OCI-LY1 (cell line): Measurements from ENCODE around the gene BACH2.
"Not testable (repeated sequence)": the region's sequence is repeated elsewhere in the genome, so short reads cannot be mapped to it uniquely, and the experiment has no call there.

Source experiments
- H2AFZ ChIP-seq: fragments of 200-600 bp; sonication (generic), shearing (Covaris generic); 2 replicates; pipeline ENCODE4 v1.6.0; 2014; ENCODE audit warnings: antibody characterized with exemption, mild to moderate bottlenecking, low read length
- H3F3A ChIP-seq: fragments of 200-600 bp; sonication (generic), shearing (Covaris generic); 2 replicates; pipeline ENCODE4 v1.6.0; 2014; ENCODE audit warnings: mild to moderate bottlenecking, antibody characterized with exemption, low read length, moderate library complexity; ENCODE audit not compliant: insufficient read depth
- H3K27ac ChIP-seq: fragments of 200-600 bp; sonication (generic); 2 replicates; pipeline ENCODE4 v1.5.1; 2014; ENCODE audit warnings: low read length, mixed run types, mild to moderate bottlenecking, low read depth; ENCODE audit not compliant: poor library complexity, severe bottlenecking
- H3K27me3 ChIP-seq: fragments of 200-600 bp; sonication (generic); 2 replicates; pipeline ENCODE4 v1.6.0; 2014; ENCODE audit warnings: antibody characterized with exemption, mild to moderate bottlenecking, low read length, moderate library complexity; ENCODE audit not compliant: insufficient read depth
- H3K36me3 ChIP-seq: fragments of 200-600 bp; sonication (generic); 2 replicates; pipeline ENCODE4 v1.6.1; 2014; ENCODE audit warnings: mild to moderate bottlenecking, antibody characterized with exemption, low read length, moderate library complexity, mixed read lengths; ENCODE audit not compliant: insufficient read depth
- H3K4me1 ChIP-seq: fragments of 200-600 bp; sonication (generic); 2 replicates; pipeline ENCODE4 v1.5.1; 2014; ENCODE audit warnings: mild to moderate bottlenecking, low read length, moderate library complexity; ENCODE audit not compliant: insufficient read depth, severe bottlenecking
- H3K4me2 ChIP-seq: fragments of 200-600 bp; sonication (generic), shearing (Covaris generic); 2 replicates; pipeline ENCODE4 v1.6.1; 2014; ENCODE audit warnings: low read length
- H3K4me3 ChIP-seq: fragments of 200-600 bp; sonication (generic); 2 replicates; pipeline ENCODE4 v1.5.1; 2014; ENCODE audit warnings: low read length, low read depth, mild to moderate bottlenecking, mixed read lengths; ENCODE audit not compliant: poor library complexity, severe bottlenecking
- H3K79me2 ChIP-seq: fragments of 200-600 bp; shearing (Covaris generic); 2 replicates; pipeline ENCODE4 v1.6.1; 2016; ENCODE audit warnings: mixed run types, low read length, mixed read lengths; ENCODE audit not compliant: insufficient read depth
- H3K9ac ChIP-seq: fragments of 200-600 bp; sonication (generic), shearing (Covaris generic); 2 replicates; pipeline ENCODE4 v1.6.1; 2014; ENCODE audit warnings: mild to moderate bottlenecking, low read length, mixed read lengths
- H3K9me2 ChIP-seq: fragments of 200-600 bp; sonication (generic), shearing (Covaris generic); 2 replicates; pipeline ENCODE4 v1.6.1; 2014; ENCODE audit warnings: low read depth, mild to moderate bottlenecking, low read length, mixed read lengths
- H3K9me3 ChIP-seq: fragments of 200-600 bp; shearing (Covaris generic); 2 replicates; pipeline ENCODE4 v1.6.1; 2014; ENCODE audit warnings: low read length, mixed read lengths
- H4K20me1 ChIP-seq: fragments of 200-600 bp; sonication (generic), shearing (Covaris generic); 2 replicates; pipeline ENCODE4 v1.6.0; 2016; ENCODE audit warnings: mild to moderate bottlenecking, low read length; ENCODE audit not compliant: insufficient read depth
- EZH2 ChIP-seq: fragments of 200-600 bp; sonication (generic), shearing (Covaris generic); IDR thresholded peaks from 2 replicates; pipeline ENCODE4 v1.8.0; 2017; ENCODE audit warnings: borderline replicate concordance, mixed run types, mild to moderate bottlenecking, antibody characterized with exemption, low read length, moderate library complexity, mixed read lengths
- TF ChIP-seq, protein P1 (sequence below): fragments of 200-600 bp; sonication (generic), shearing (Covaris generic); IDR thresholded peaks from 2 replicates; pipeline ENCODE4 v1.5.1; 2017; ENCODE audit warnings: mild to moderate bottlenecking, antibody characterized with exemption, low read length, moderate library complexity, mixed read lengths

Gene BACH2

DNA sequence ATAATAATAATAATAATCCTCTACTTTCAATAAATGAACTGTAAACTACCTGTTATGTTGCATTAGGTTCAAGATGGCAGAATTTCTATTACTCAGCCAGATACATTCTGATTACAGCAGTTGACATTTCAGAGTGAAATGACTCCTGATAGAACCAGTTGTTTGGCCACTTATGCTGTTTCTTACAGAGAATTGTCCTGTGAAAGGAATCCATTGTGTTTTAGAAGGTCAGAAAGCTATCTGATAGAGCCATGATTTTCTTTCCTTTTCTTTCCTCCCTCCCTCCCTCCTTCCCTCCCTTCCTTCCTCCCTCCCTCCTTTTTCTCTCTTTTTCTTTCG is 385.8 kb downstream of the BACH2 start:
- no peak overlapping the region for H3K4me2 ChIP-seq
- no peak overlapping the region for H2AFZ ChIP-seq
- H4K20me1 ChIP-seq: no peaks in the 10 kb centered on the region

DNA sequence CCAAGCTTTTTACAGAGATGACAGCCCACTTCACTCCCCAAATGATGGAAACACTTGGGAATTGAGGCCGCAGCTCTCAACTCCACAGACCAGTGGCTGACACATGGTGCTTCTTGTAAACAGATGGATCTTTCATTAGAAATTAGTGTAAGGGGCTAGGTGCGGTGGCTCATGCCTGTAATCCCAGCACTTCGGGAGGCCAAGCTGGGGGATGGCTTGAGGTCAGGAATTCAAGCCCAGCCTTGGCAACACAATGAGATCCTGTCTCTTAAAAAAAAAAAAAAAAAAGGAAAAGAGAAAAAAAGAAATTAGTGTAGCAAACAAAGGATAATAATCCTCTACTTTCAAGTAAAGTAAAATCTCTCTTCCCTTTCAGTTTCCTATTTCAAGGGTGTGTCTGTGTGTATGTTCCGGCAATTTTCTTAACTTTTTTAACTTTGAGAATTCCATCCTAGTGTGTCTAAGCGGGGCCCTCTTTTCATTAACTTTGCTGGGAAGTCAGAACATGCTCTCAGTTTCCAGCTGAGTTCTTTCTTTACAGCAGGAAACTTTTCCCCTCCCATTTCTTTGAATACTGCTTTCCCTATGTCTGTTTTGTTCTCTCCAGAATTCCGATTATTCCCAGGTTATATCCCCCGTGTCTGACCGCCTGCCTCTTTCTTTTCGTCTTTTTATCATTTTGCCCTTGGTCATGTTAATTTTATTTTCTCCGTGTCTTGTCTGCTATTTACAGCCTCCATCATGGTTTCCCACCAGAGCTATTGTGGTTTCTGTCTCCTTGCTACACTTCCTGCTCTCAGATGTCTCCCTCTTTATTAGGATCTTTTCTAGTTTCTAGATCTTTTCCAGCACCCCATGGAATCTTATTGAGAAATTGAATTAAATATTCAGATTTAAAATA is 386.4 kb downstream of the BACH2 start:
- H3K4me3 ChIP-seq, H4K20me1 ChIP-seq, H3K4me1 ChIP-seq, H3K79me2 ChIP-seq, H3K9ac ChIP-seq, H2AFZ ChIP-seq, H3K4me2 ChIP-seq, H3F3A ChIP-seq, H3K27me3 ChIP-seq, H3K36me3 ChIP-seq, H3K9me3 ChIP-seq, H3K9me2 ChIP-seq, H3K27ac ChIP-seq: not testable (repeated sequence)

More for the DNA sequence above, 385.8 kb downstream of the BACH2 start:
- TF ChIP-seq EZH2: no peak
- TF ChIP-seq, protein P1, sequence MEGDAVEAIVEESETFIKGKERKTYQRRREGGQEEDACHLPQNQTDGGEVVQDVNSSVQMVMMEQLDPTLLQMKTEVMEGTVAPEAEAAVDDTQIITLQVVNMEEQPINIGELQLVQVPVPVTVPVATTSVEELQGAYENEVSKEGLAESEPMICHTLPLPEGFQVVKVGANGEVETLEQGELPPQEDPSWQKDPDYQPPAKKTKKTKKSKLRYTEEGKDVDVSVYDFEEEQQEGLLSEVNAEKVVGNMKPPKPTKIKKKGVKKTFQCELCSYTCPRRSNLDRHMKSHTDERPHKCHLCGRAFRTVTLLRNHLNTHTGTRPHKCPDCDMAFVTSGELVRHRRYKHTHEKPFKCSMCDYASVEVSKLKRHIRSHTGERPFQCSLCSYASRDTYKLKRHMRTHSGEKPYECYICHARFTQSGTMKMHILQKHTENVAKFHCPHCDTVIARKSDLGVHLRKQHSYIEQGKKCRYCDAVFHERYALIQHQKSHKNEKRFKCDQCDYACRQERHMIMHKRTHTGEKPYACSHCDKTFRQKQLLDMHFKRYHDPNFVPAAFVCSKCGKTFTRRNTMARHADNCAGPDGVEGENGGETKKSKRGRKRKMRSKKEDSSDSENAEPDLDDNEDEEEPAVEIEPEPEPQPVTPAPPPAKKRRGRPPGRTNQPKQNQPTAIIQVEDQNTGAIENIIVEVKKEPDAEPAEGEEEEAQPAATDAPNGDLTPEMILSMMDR: no peak
- H3K4me1 ChIP-seq: no peaks in the 10 kb centered on the region
- H3K9ac ChIP-seq: no peak overlapping the region
- H3K27me3 ChIP-seq: no peaks in the 10 kb centered on the region
- no peak overlapping the region for H3K4me3 ChIP-seq
- no peak overlapping the region for H3K27ac ChIP-seq
- H3K36me3 ChIP-seq: no peaks in the 10 kb centered on the region; the same call in 1 of the 2 replicates
- no peaks in the 10 kb centered on the region for H3K9me2 ChIP-seq
- no peaks in the 10 kb centered on the region; the same call in 1 of the 2 replicates for H3K9me3 ChIP-seq
- no peaks in the 10 kb centered on the region for H3K79me2 ChIP-seq
- no peaks in the 10 kb centered on the region for H3F3A ChIP-seq

DNA sequence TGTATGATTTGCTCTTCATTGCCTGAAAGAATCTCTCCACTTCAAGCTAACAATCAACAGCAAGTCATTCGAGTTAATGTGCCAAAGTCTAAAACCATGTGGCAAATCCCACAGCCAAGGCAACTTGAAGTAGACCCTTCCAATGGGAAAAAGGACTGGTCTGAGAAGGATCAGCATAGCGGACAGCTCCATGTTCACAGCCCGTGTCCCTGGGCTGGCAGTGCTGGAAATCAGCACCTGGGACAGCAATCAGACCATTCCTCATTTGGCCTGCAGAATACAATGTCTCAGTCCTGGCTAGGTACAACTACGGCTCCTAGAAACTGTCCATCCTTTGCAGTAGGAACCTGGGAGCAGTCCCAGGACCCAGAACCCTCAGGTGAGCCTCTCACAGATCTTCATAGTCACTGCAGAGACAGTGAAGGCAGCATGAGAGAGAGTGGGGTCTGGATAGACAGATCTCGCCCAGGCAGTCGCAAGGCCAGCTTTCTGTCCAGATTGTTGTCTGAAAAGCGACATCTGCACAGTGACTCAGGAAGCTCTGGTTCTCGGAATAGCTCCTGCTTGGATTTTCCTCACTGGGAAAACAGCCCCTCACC is 401.3 kb downstream of the BACH2 start:
- Histone ChIP-seq H2AFZ (no peak overlapping the region), H3K36me3 (no peaks in the 10 kb centered on the region), H3K79me2 (no peaks in the 10 kb centered on the region), H3K9ac (no peak overlapping the region), H3K9me3 (no peaks in the 10 kb centered on the region), H3K4me2 (no peak overlapping the region), H4K20me1 (no peaks in the 10 kb centered on the region), H3K9me2 (no peaks in the 10 kb centered on the region), H3F3A (no peaks in the 10 kb centered on the region), H3K27ac (no peak overlapping the region), H3K4me3 (no peak overlapping the region), H3K27me3 (no peaks in the 10 kb centered on the region), H3K4me1 (no peaks in the 10 kb centered on the region)
- no peak for TF ChIP-seq EZH2
- TF ChIP-seq, protein P1: no peak
